ENCODE data around the gene NPIPB2. TPM values are rescaled to one million over a fixed set of nuclear protein-coding genes. Genes with fewer than 3 reads are reported as not detected.
A peak's percentile ranks its signal among the peaks of the same experiment; 100 is the strongest.

NPIPB2 gene
- total and polyA plus RNA-seq, 2 of the 13 experiments (the other 11 are each of a cell fraction or from before 2014, with no cell fraction given): 1.8 to 4.1 TPM

DNA sequence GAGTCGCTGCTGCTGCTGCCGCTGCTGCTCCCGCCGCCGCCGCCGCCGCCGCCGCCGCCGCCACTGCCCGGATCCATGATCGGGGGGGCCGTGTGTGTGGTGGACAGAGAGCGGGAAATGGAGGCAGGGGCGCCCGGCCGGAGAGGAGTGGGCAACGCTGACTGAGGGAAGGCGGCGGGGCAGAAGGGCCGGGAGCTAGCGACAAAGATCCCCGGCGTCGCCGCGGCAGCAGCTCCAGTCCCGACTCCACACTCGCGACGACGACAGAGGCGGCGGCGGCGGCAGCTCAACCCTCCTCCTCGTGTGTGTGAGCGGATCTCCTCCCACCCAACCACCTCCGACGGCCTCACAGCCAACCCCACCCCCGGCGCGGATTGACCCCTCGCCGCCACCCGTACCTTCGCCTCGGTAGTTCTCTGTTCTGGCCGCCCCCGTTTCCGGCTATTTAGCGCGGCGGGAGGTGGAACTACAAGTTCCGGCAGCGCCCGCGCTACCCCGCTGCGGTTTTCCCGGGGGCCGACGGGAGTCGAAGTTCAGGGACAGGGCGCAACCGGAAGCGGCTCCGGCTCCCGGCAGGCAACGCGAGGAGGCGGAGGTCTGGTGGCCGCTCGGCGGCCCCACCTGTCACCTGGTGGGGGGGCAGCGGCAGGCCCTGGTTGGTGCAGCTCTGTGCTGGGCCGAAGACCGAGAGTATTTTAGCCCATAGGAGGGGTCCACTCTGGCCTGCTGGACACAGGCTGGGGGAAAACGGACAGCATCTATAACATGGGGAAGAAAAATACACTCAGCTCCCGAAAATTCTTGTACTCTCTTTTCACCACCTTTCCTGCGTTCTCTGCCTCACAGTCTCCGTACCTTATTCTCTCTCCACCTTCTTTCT lies 26.0 kb downstream of the NPIPB2 start, which contains the start of gene GSPT1:
GSPT1 (minus strand) TSS at position 313 of the 880 bp plus-strand sequence; CDS start at position 77, 236 bp downstream.
- CTCF ChIA-PET (ENCODE audit: low intra/inter-chr PET ratio, low total read pairs): no interaction called here
- Histone ChIP-seq H3K9ac (ENCODE audit: insufficient read depth, low read depth, low read length) (peak within 1 kb of the TSS; percentile 95), H4K20me1 (ENCODE audit: insufficient read depth, low read length) (peaks cover 40% of the 10 kb centered on the region), H2AFZ (ENCODE audit: low read length) (peak within 1 kb of the TSS; percentile 97), H3K36me3 (replicated peaks in 1 of 2; ENCODE audit: control insufficient read depth in 1 of 2, insufficient read depth in 2 of 2, low read length in 2 of 2) (no peaks in the 10 kb centered on the region; a peak in 2 of 5 replicates), H3K4me1 (ENCODE audit: insufficient read depth, low read length) (peaks cover 48% of the 10 kb centered on the region), H3K27me3 (ENCODE audit: control insufficient read depth in 1 of 2, insufficient read depth in 2 of 2, low read length in 2 of 2) (no peaks in the 10 kb centered on the region; a peak in 1 of 5 replicates), H3K4me2 (ENCODE audit: low read depth, low read length) (peak within 1 kb of the TSS; percentile 94), H3K4me3 (replicated peaks in 1 of 3; ENCODE audit: insufficient read depth in 1 of 3, low read depth in 2 of 3, low read length in 3 of 3) (peak within 1 kb of the TSS; percentile 74 to 98 (median 97)), H3K27ac (ENCODE audit: extremely low read length, insufficient read depth, low read length) (peak within 1 kb of the TSS; percentile 94), H3K9me3 (ENCODE audit: low read length) (no peaks in the 10 kb centered on the region), H3K79me2 (ENCODE audit: insufficient read depth, low read length) (peaks cover 45% of the 10 kb centered on the region)
- BruUV-seq (replicated peaks): TSS peak; percentile 28
- peak; percentile 99 for DNase-seq (ENCODE audit: low spot score)
- POLR2A ChIA-PET: interaction anchor here (0.6 to 2.5 kb wide), 30 partner anchors 9 to 1396 kb away, joined by 3 to 25 read pairs (median 4); partner anchors contain the start of genes RSL1D1, SNX29, TXNDC11 and ZC3H7A
- whole genome bisulfite sequencing (ENCODE audit: low lambda C conversion rate): under 1% methylated on average over 64 of the region's 84 CpGs
- FAIRE-seq: no peak
- intact Hi-C loops (cut with micrococcal nuclease; ENCODE audit: unreplicated experiment): loop anchor here (1.0 to 10.0 kb wide), 5 partner anchors 33 to 296 kb away; partner anchors contain the start of genes SNX29 and TXNDC11
- in situ Hi-C loops (cut with HindIII; ENCODE audit: extremely low pct_ligation_motif_present, low pct_unique_long_range_greater_than_20kb): no loop called here
- ATAC-seq: peak; percentile 92
- TF ChIP-seq ZNF501 (CRISPR knock-in tag; IDR thresholded peaks at IDR 0.05) (peak; percentile 100), DPF2 (CRISPR knock-in tag; IDR thresholded peaks at IDR 0.05; ENCODE audit: borderline replicate concordance, low read depth) (peak; percentile 37; the same call in 1 of the 2 replicates), IRF2 (CRISPR knock-in tag; IDR thresholded peaks at IDR 0.05) (peak; percentile 99), ZNF629 (CRISPR knock-in tag; conservative IDR thresholded peaks at IDR 0.05) (no peak; the same call in 1 of the 2 replicates), MIER2 (CRISPR knock-in tag; IDR thresholded peaks at IDR 0.05) (peak; percentile 56; the same call in 1 of the 2 replicates), ZSCAN12 (CRISPR knock-in tag; IDR thresholded peaks at IDR 0.05) (no peak; the same call in 1 of the 2 replicates), ZSCAN9 (CRISPR knock-in tag; IDR thresholded peaks at IDR 0.05; ENCODE audit: borderline replicate concordance) (peak; percentile 30; the same call in 1 of the 2 replicates)
- TF ChIP-seq, protein P1, sequence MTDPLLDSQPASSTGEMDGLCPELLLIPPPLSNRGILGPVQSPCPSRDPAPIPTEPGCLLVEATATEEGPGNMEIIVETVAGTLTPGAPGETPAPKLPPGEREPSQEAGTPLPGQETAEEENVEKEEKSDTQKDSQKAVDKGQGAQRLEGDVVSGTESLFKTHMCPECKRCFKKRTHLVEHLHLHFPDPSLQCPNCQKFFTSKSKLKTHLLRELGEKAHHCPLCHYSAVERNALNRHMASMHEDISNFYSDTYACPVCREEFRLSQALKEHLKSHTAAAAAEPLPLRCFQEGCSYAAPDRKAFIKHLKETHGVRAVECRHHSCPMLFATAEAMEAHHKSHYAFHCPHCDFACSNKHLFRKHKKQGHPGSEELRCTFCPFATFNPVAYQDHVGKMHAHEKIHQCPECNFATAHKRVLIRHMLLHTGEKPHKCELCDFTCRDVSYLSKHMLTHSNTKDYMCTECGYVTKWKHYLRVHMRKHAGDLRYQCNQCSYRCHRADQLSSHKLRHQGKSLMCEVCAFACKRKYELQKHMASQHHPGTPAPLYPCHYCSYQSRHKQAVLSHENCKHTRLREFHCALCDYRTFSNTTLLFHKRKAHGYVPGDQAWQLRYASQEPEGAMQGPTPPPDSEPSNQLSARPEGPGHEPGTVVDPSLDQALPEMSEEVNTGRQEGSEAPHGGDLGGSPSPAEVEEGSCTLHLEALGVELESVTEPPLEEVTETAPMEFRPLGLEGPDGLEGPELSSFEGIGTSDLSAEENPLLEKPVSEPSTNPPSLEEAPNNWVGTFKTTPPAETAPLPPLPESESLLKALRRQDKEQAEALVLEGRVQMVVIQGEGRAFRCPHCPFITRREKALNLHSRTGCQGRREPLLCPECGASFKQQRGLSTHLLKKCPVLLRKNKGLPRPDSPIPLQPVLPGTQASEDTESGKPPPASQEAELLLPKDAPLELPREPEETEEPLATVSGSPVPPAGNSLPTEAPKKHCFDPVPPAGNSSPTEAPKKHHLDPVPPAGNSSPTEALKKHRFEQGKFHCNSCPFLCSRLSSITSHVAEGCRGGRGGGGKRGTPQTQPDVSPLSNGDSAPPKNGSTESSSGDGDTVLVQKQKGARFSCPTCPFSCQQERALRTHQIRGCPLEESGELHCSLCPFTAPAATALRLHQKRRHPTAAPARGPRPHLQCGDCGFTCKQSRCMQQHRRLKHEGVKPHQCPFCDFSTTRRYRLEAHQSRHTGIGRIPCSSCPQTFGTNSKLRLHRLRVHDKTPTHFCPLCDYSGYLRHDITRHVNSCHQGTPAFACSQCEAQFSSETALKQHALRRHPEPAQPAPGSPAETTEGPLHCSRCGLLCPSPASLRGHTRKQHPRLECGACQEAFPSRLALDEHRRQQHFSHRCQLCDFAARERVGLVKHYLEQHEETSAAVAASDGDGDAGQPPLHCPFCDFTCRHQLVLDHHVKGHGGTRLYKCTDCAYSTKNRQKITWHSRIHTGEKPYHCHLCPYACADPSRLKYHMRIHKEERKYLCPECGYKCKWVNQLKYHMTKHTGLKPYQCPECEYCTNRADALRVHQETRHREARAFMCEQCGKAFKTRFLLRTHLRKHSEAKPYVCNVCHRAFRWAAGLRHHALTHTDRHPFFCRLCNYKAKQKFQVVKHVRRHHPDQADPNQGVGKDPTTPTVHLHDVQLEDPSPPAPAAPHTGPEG (CRISPR knock-in tag; IDR thresholded peaks at IDR 0.05): 0 out of 2 replicates have a peak, but pooled peaks have one; percentile 48
- TF ChIP-seq, protein P2, sequence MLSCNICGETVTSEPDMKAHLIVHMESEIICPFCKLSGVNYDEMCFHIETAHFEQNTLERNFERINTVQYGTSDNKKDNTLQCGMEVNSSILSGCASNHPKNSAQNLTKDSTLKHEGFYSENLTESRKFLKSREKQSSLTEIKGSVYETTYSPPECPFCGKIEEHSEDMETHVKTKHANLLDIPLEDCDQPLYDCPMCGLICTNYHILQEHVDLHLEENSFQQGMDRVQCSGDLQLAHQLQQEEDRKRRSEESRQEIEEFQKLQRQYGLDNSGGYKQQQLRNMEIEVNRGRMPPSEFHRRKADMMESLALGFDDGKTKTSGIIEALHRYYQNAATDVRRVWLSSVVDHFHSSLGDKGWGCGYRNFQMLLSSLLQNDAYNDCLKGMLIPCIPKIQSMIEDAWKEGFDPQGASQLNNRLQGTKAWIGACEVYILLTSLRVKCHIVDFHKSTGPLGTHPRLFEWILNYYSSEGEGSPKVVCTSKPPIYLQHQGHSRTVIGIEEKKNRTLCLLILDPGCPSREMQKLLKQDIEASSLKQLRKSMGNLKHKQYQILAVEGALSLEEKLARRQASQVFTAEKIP (CRISPR knock-in tag; IDR thresholded peaks at IDR 0.05; ENCODE audit: borderline replicate concordance): no peak
- TF ChIP-seq, protein P3, sequence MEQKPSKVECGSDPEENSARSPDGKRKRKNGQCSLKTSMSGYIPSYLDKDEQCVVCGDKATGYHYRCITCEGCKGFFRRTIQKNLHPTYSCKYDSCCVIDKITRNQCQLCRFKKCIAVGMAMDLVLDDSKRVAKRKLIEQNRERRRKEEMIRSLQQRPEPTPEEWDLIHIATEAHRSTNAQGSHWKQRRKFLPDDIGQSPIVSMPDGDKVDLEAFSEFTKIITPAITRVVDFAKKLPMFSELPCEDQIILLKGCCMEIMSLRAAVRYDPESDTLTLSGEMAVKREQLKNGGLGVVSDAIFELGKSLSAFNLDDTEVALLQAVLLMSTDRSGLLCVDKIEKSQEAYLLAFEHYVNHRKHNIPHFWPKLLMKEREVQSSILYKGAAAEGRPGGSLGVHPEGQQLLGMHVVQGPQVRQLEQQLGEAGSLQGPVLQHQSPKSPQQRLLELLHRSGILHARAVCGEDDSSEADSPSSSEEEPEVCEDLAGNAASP (CRISPR knock-in tag; IDR thresholded peaks at IDR 0.05; ENCODE audit: borderline replicate concordance): peak; percentile 85
